IMR-90 (cell line): ENCODE data around the gene GLRX3. TPM values are rescaled to one million over a fixed set of nuclear protein-coding genes. Genes with fewer than 3 reads are reported as not detected.

Experiments used
- ATAC-seq: fragments of 200-7000 bp; cut with Tn5 transposase; 2 replicates; pipeline ENCODE4 v1.9.1; 2020; ENCODE audit warnings: low read depth, mild to moderate bottlenecking, moderate library complexity
- BruUV-seq: library from RNA; stranded (reverse); fragments of 400-500 nt; replicated peaks from 2 replicates; lab custom pipeline; 2021; lab: Mats Ljungman, UMichigan
- CTCF ChIA-PET: fragments of 300-600 bp; formaldehyde crosslinking; extraction: SDS; loops from one replicate; lab custom pipeline; 2021; ENCODE audit warnings: antibody characterized with exemption; lab: Yijun Ruan, JAX
- POLR2A ChIA-PET: fragments of 300-600 bp; sonication (Branson Sonifier 250); formaldehyde crosslinking; loops from one replicate; lab custom pipeline; 2022; ENCODE audit warnings: antibody characterized with exemption; ENCODE audit not compliant: unreplicated experiment; lab: Charles Lee
- DNase-seq: peaks from one replicate; pipeline ENCODE4 v3.0.0; 2013
- H2AFZ ChIP-seq: replicated peaks from 2 replicates; pipeline ENCODE3; 2013; ENCODE audit warnings: low read length, mild to moderate bottlenecking; ENCODE audit not compliant: poor library complexity
- H2AK5ac ChIP-seq: 2 replicates; pipeline ENCODE4 v1.6.1; 2013; ENCODE audit warnings: low read depth, low read length, inconsistent platforms
- H2AK9ac ChIP-seq: replicated peaks from 2 replicates; pipeline ENCODE3; 2013; ENCODE audit warnings: mild to moderate bottlenecking, low read depth, low read length, moderate library complexity; ENCODE audit not compliant: poor library complexity
- H2BK120ac ChIP-seq: 2 replicates; pipeline ENCODE4 v1.6.1; 2013; ENCODE audit warnings: low read depth, low read length, inconsistent platforms
- H2BK15ac ChIP-seq: 3 replicates; pipeline ENCODE4 v1.6.1; 2013; ENCODE audit warnings: low read depth, low read length, inconsistent platforms
- H2BK20ac ChIP-seq: 2 replicates; pipeline ENCODE4 v1.6.1; 2013; ENCODE audit warnings: low read depth, mild to moderate bottlenecking, inconsistent platforms, low read length, moderate library complexity
- H2BK5ac ChIP-seq: 2 replicates; pipeline ENCODE4 v1.6.1; 2013; ENCODE audit warnings: mild to moderate bottlenecking, low read depth, low read length, inconsistent platforms; ENCODE audit not compliant: poor library complexity, severe bottlenecking
- H3K14ac ChIP-seq: replicated peaks from 2 replicates; pipeline ENCODE4 v1.6.1; 2013; ENCODE audit warnings: low read depth, low read length, inconsistent platforms
- H3K18ac ChIP-seq: 2 replicates; pipeline ENCODE4 v1.6.1; 2013; ENCODE audit warnings: low read depth, low read length, control low read depth
- H3K23ac ChIP-seq: 2 replicates; pipeline ENCODE4 v1.6.1; 2013; ENCODE audit warnings: low read depth, low read length, inconsistent platforms
- H3K27ac ChIP-seq: 2 replicates; pipeline ENCODE4 v1.5.1; 2013; ENCODE audit warnings: mild to moderate bottlenecking, control low read depth, low read length; ENCODE audit not compliant: insufficient read depth
- H3K27me3 ChIP-seq: 2 replicates; pipeline ENCODE4 v1.6.1; 2013; ENCODE audit warnings: low read length; ENCODE audit not compliant: control insufficient read depth, insufficient read depth
- H3K36me3 ChIP-seq: 2 replicates; pipeline ENCODE4 v1.6.1; 2013; ENCODE audit warnings: low read length, mixed read lengths; ENCODE audit not compliant: control insufficient read depth, insufficient read depth
- H3K4ac ChIP-seq: 2 replicates; pipeline ENCODE4 v1.6.1; 2013; ENCODE audit warnings: low read depth, low read length, inconsistent platforms
- H3K4me1 ChIP-seq: 2 replicates; pipeline ENCODE4 v1.6.1; 2013; ENCODE audit warnings: low read length, mixed read lengths; ENCODE audit not compliant: control insufficient read depth, insufficient read depth
- H3K4me2 ChIP-seq: 2 replicates; pipeline ENCODE4 v1.6.1; 2013; ENCODE audit warnings: low read depth, mild to moderate bottlenecking, control low read depth, low read length, moderate library complexity
- H3K4me3 ChIP-seq: 2 replicates; pipeline ENCODE4 v1.5.1; 2013; ENCODE audit warnings: low read depth, mild to moderate bottlenecking, control low read depth, low read length, moderate library complexity; ENCODE audit not compliant: insufficient read depth
- H3K56ac ChIP-seq: 2 replicates; pipeline ENCODE4 v1.6.1; 2013; ENCODE audit warnings: low read length, inconsistent platforms; ENCODE audit not compliant: insufficient read depth; ENCODE audit errors: extremely low read depth
- H3K79me1 ChIP-seq, 2 experiments: 2 replicates each; pipeline ENCODE4 v1.6.1; 2013; ENCODE audit warnings: low read length in 2 of 2, inconsistent platforms in 1 of 2, low read depth in 1 of 2
- H3K9ac ChIP-seq: 2 replicates; pipeline ENCODE4 v1.6.1; 2013; ENCODE audit warnings: low read depth, low read length, control low read depth
- H3K9me1 ChIP-seq: 2 replicates; pipeline ENCODE4 v1.6.1; 2013; ENCODE audit warnings: low read length, inconsistent platforms; ENCODE audit not compliant: insufficient read depth
- H3K9me3 ChIP-seq: 2 replicates; pipeline ENCODE4 v1.6.1; 2013; ENCODE audit warnings: low read length; ENCODE audit not compliant: control insufficient read depth, insufficient read depth
- H4K20me1 ChIP-seq: 2 replicates; pipeline ENCODE4 v1.6.1; 2013; ENCODE audit warnings: low read length, inconsistent platforms; ENCODE audit not compliant: insufficient read depth
- H4K5ac ChIP-seq: 2 replicates; pipeline ENCODE4 v1.6.1; 2013; ENCODE audit warnings: mild to moderate bottlenecking, low read depth, low read length, control low read depth
- H4K8ac ChIP-seq, 2 experiments: 2 replicates each; pipeline ENCODE4 v1.6.1; 2013; ENCODE audit warnings: low read depth in 2 of 2, low read length in 2 of 2, control low read depth in 1 of 2, inconsistent platforms in 1 of 2
- H4K91ac ChIP-seq: 2 replicates; pipeline ENCODE4 v1.6.1; 2013; ENCODE audit warnings: low read depth, low read length, inconsistent platforms; ENCODE audit not compliant: insufficient read depth
- BHLHE40 ChIP-seq: fragments of 150-350 bp; IDR thresholded peaks from 2 replicates; pipeline ENCODE4 v1.6.1; 2016; ENCODE audit warnings: mild to moderate bottlenecking, low read depth, low read length
- CEBPB ChIP-seq: IDR thresholded peaks from 2 replicates; pipeline ENCODE4 v1.6.1; 2012; ENCODE audit warnings: low read depth, low read length, improper control_type of control experiment
- CHD1 ChIP-seq: IDR thresholded peaks from 2 replicates; pipeline ENCODE4 v1.6.1; 2012; ENCODE audit warnings: low read depth, low read length, improper control_type of control experiment
- FOS ChIP-seq: fragments of 150-350 bp; IDR thresholded peaks from 2 replicates; pipeline ENCODE4 v1.6.1; 2016; ENCODE audit warnings: low read depth, low read length
- MAFK ChIP-seq: IDR thresholded peaks from 2 replicates; pipeline ENCODE4 v1.6.1; 2012; ENCODE audit warnings: low read depth, low read length, improper control_type of control experiment
- MAZ ChIP-seq: IDR thresholded peaks from 2 replicates; pipeline ENCODE4 v1.6.1; 2012; ENCODE audit warnings: low read depth, mild to moderate bottlenecking, low read length, improper control_type of control experiment, moderate library complexity, borderline replicate concordance
- MXI1 ChIP-seq: IDR thresholded peaks from 2 replicates; pipeline ENCODE4 v1.6.1; 2012; ENCODE audit warnings: low read depth, mild to moderate bottlenecking, low read length, moderate library complexity, borderline replicate concordance
- NFE2L2 ChIP-seq: fragments of 150-350 bp; IDR thresholded peaks from 2 replicates; pipeline ENCODE4 v1.6.1; 2016; ENCODE audit warnings: low read depth, mild to moderate bottlenecking, low read length
- POLR2A ChIP-seq: IDR thresholded peaks from 2 replicates; pipeline ENCODE4 v1.6.1; 2012; ENCODE audit warnings: mild to moderate bottlenecking, low read depth, low read length
- RAD21 ChIP-seq: IDR thresholded peaks from 2 replicates; pipeline ENCODE4 v1.6.1; 2012; ENCODE audit warnings: low read length, improper control_type of control experiment
- RFX5 ChIP-seq: IDR thresholded peaks from 2 replicates; pipeline ENCODE4 v1.8.0; 2012; ENCODE audit warnings: low read depth, mild to moderate bottlenecking, low read length, moderate library complexity
- SMC3 ChIP-seq: fragments of 150-350 bp; IDR thresholded peaks from 2 replicates; pipeline ENCODE4 v1.6.1; 2016; ENCODE audit warnings: low read depth, mild to moderate bottlenecking, antibody characterized with exemption, low read length, moderate library complexity
- WGBS, 2 experiments: methylation state at CpG; one replicate each; pipeline versions ENCODE4 v1.1.5 to v1.1.7; 2013; ENCODE audit warnings: missing lambda C conversion rate in 2 of 2; ENCODE audit not compliant: insufficient read length in 1 of 2; ENCODE audit errors: extremely low coverage in 2 of 2; 5-methylcytosine and 5-hydroxymethylcytosine counted together
- dilution Hi-C: fragments of 300-500 bp; cut with HindIII; formaldehyde crosslinking; loops from one replicate; pipeline ENCODE4 v1.14.3; 2018; ENCODE audit warnings: low sequenced_read_pairs; ENCODE audit not compliant: unreplicated experiment
- in situ Hi-C: fragments of 300-500 bp; cut with MboI; formaldehyde crosslinking; loops from 3 replicates; pipeline ENCODE4 v1.14.3; 2019; ENCODE audit warnings: low sequenced_read_pairs, inconsistent platforms, mixed read lengths
- intact Hi-C: fragments of 100-400 bp; cut with micrococcal nuclease; formaldehyde crosslinking; loops from 2 replicates; pipeline ENCODE4 v1.10.0; 2022
- polyA plus RNA-seq, 3 experiments: library from polyadenylated mRNA; depleted of rRNA; stranded (reverse); fragments of >200 nt; gene quantifications; 2 replicates each; pipeline ENCODE4 v1.2.3, GENCODE V29; 2012; ENCODE audit warnings: low replicate concordance in 1 of 3
- total RNA-seq: library from RNA; depleted of rRNA; stranded (reverse); fragments of >200 nt; gene quantifications from 2 replicates; pipeline ENCODE4 v1.2.3, GENCODE V29; 2012
- TF ChIP-seq, protein P1 (sequence below): fragments of 150-350 bp; IDR thresholded peaks from 2 replicates; pipeline ENCODE4 v1.6.1; 2016; ENCODE audit warnings: low read depth, mild to moderate bottlenecking, low read length, moderate library complexity, borderline replicate concordance
- TF ChIP-seq, protein P2 (sequence below): conservative IDR thresholded peaks from 2 replicates; pipeline ENCODE4 v1.5.1; 2012; ENCODE audit warnings: mild to moderate bottlenecking, low read depth, low read length, improper control_type of control experiment
- TF ChIP-seq, protein P3 (sequence below): fragments of 150-350 bp; IDR thresholded peaks from 2 replicates; pipeline ENCODE4 v1.6.1; 2017; ENCODE audit warnings: mild to moderate bottlenecking, antibody characterized with exemption, low read length, low read depth

Gene GLRX3
- total and polyA plus RNA-seq, 2 of the 4 experiments (the other 2 are of a cell fraction) = 78.7 to 81.7 TPM

DNA sequence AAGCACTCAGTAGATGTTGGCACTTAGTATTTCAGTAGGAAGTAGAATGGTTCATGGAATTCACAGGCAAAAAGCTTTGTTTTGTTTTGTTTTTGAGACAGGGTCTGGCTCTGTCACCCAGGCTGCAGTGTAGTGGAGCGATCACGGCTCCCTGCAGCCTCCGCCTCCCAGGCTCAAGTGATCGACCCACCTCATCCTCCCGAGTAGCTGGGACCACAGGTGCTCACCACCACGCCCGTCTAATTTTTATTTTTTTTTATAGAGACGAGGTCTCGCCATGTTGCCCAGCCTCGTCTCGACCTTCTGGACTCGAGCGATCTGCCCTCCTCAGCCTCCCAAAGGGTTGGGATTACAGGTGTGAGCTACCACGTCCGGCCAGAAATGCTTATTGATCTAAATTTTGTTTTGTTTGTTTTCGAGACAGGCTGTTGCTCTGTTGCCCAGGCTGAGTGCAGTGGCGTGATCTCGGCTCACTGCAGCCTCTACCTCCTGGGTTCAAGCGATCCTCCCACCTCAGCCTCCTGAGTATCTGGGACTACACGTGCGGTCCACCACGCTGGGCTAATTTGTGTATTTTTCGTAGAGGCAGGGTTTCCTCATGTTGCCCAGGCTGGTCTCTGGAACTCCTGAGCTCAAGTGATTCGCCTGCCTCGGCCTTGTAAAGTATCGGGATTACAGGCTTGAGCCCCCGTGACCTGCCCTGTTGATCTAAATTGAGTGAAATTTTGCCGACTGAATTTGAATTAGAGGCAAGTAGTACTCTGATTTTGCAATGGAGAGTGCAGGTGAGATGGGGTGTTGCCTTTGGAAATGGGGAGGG, 1.7 kb downstream of the GLRX3 start:
- Histone ChIP-seq H2BK5ac (peak overlapping the region; percentile 16), H3K36me3 (peaks cover 6% of the 10 kb centered on the region; the same call in 1 of the 2 replicates), H3K79me1 (peaks cover 15 to 36% of the 10 kb centered on the region in 2 experiments; a peak in 3 of 4 replicates), H2AFZ (no peak overlapping the region), H3K4me3 (peak overlapping the region; percentile 80; the same call in 1 of the 2 replicates), H3K9me3 (no peaks in the 10 kb centered on the region), H4K5ac (no peak overlapping the region), H3K9ac (peak overlapping the region; percentile 87), H4K91ac (no peak overlapping the region), H2AK5ac (no peak overlapping the region), H3K4me2 (peak overlapping the region; percentile 93), H4K20me1 (peaks cover 45% of the 10 kb centered on the region), H4K8ac (no peak overlapping the region), H2AK9ac (no peak overlapping the region), H2BK20ac (no peak overlapping the region), H3K4ac (no peak overlapping the region), H3K27me3 (no peaks in the 10 kb centered on the region), H3K14ac (no peak overlapping the region), H2BK15ac (no peak overlapping the region), H2BK120ac (no peak overlapping the region), H3K9me1 (peaks cover 17% of the 10 kb centered on the region; the same call in 1 of the 2 replicates), H3K23ac (0 out of 2 replicates have a peak overlapping the region, but pooled peaks have one; percentile 69), H3K27ac (no peak overlapping the region), H3K56ac (no peak overlapping the region), H3K18ac (no peak overlapping the region), H3K4me1 (peaks cover 18% of the 10 kb centered on the region)
- POLR2A ChIA-PET = no interaction called here
- CTCF ChIA-PET = no interaction called here
- BruUV-seq = no TSS peak
- ATAC-seq = no peak
- WGBS, 2 experiments = 97% methylated on average over 4 of the region's 28 CpGs; no CpG with 5 or more reads in 1 of the 2 experiments
- in situ Hi-C loops = no loop called here
- dilution Hi-C loops = no loop called here
- no peak for DNase-seq
- intact Hi-C loops = no loop called here
- TF ChIP-seq CEBPB = no peak
- no peak for TF ChIP-seq RAD21
- no peak for TF ChIP-seq POLR2A
- TF ChIP-seq MXI1 = no peak
- TF ChIP-seq MAFK = no peak
- no peak for TF ChIP-seq RFX5
- TF ChIP-seq BHLHE40 = no peak
- no peak for TF ChIP-seq FOS
- TF ChIP-seq, protein P1, sequence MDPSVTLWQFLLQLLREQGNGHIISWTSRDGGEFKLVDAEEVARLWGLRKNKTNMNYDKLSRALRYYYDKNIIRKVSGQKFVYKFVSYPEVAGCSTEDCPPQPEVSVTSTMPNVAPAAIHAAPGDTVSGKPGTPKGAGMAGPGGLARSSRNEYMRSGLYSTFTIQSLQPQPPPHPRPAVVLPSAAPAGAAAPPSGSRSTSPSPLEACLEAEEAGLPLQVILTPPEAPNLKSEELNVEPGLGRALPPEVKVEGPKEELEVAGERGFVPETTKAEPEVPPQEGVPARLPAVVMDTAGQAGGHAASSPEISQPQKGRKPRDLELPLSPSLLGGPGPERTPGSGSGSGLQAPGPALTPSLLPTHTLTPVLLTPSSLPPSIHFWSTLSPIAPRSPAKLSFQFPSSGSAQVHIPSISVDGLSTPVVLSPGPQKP = no peak
- TF ChIP-seq NFE2L2 = no peak
- TF ChIP-seq, protein P2, sequence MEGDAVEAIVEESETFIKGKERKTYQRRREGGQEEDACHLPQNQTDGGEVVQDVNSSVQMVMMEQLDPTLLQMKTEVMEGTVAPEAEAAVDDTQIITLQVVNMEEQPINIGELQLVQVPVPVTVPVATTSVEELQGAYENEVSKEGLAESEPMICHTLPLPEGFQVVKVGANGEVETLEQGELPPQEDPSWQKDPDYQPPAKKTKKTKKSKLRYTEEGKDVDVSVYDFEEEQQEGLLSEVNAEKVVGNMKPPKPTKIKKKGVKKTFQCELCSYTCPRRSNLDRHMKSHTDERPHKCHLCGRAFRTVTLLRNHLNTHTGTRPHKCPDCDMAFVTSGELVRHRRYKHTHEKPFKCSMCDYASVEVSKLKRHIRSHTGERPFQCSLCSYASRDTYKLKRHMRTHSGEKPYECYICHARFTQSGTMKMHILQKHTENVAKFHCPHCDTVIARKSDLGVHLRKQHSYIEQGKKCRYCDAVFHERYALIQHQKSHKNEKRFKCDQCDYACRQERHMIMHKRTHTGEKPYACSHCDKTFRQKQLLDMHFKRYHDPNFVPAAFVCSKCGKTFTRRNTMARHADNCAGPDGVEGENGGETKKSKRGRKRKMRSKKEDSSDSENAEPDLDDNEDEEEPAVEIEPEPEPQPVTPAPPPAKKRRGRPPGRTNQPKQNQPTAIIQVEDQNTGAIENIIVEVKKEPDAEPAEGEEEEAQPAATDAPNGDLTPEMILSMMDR = no peak
- TF ChIP-seq, protein P3, sequence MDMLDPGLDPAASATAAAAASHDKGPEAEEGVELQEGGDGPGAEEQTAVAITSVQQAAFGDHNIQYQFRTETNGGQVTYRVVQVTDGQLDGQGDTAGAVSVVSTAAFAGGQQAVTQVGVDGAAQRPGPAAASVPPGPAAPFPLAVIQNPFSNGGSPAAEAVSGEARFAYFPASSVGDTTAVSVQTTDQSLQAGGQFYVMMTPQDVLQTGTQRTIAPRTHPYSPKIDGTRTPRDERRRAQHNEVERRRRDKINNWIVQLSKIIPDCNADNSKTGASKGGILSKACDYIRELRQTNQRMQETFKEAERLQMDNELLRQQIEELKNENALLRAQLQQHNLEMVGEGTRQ = no peak
- TF ChIP-seq CHD1 = no peak
- TF ChIP-seq MAZ = no peak
- TF ChIP-seq SMC3 = no peak
